IPS DF 6.9 (cell line): ENCODE measurements around the gene PALS1.
"Not testable (repeated sequence)": the region's sequence is repeated elsewhere in the genome, so short reads cannot be mapped to it uniquely, and the experiment has no call there.

Experiments
- DNase-seq: peaks from one replicate; pipeline ENCODE4 v3.0.0-alpha.2; 2013; ENCODE audit warnings: low read depth, low spot score
- H3K27ac ChIP-seq: one replicate; pipeline ENCODE4 v1.5.1; 2013; ENCODE audit warnings: low read length, control low read depth
- H3K27me3 ChIP-seq: 2 replicates; pipeline ENCODE4 v1.6.1; 2013; ENCODE audit warnings: mild to moderate bottlenecking, low read length; ENCODE audit not compliant: control insufficient read depth, insufficient read depth
- H3K36me3 ChIP-seq: 2 replicates; pipeline ENCODE4 v1.6.1; 2013; ENCODE audit warnings: low read length; ENCODE audit not compliant: control insufficient read depth, insufficient read depth
- H3K4me1 ChIP-seq: 2 replicates; pipeline ENCODE4 v1.6.1; 2013; ENCODE audit warnings: low read length; ENCODE audit not compliant: control insufficient read depth, insufficient read depth
- H3K4me3 ChIP-seq: 2 replicates; pipeline ENCODE4 v1.5.1; 2013; ENCODE audit warnings: mild to moderate bottlenecking, low read length
- H3K9me3 ChIP-seq: 2 replicates; pipeline ENCODE4 v1.6.1; 2013; ENCODE audit warnings: low read length, inconsistent platforms; ENCODE audit not compliant: control insufficient read depth, insufficient read depth
- WGBS: extraction: QIAGEN DNeasy Blood & Tissue Kit; methylation state at CpG from one replicate; pipeline ENCODE4 v1.1.7; 2013; ENCODE audit warnings: mixed read lengths, missing lambda C conversion rate; ENCODE audit not compliant: insufficient read length, insufficient coverage; 5-methylcytosine and 5-hydroxymethylcytosine counted together

PALS1 gene

GRCh38 chr14:67270933-67271332 is 29.7 kb downstream of the PALS1 start:
- Histone ChIP-seq H3K4me1 (peaks cover 2% of the 10 kb centered on the region), H3K27ac (no peak overlapping the region), H3K4me3 (no peak overlapping the region), H3K9me3 (no peaks in the 10 kb centered on the region), H3K27me3 (no peaks in the 10 kb centered on the region), H3K36me3 (no peaks in the 10 kb centered on the region)
- DNase-seq = no peak
- no CpG with 5 or more reads among the region's 3 CpGs for WGBS

- not testable (repeated sequence) for H3K36me3 ChIP-seq, H3K27ac ChIP-seq, H3K4me3 ChIP-seq, H3K27me3 ChIP-seq, H3K9me3 ChIP-seq, H3K4me1 ChIP-seq, DNase-seq
- no CpG with 5 or more reads among the region's 3 CpGs for WGBS
These were observed 32.0 kb downstream of the PALS1 start for GRCh38 chr14:67273281-67273680.

GRCh38 chr14:67276131-67276530 is 34.9 kb downstream of the PALS1 start:
- Histone ChIP-seq H3K36me3 (no peaks in the 10 kb centered on the region), H3K4me1 (no peaks in the 10 kb centered on the region; the same call in 1 of the 2 replicates), H3K27me3 (no peaks in the 10 kb centered on the region), H3K27ac (no peak overlapping the region), H3K9me3 (no peaks in the 10 kb centered on the region), H3K4me3 (no peak overlapping the region)
- DNase-seq = no peak

- H3K27ac ChIP-seq = no peak overlapping the region
- H3K27me3 ChIP-seq = no peaks in the 10 kb centered on the region
- no peak for DNase-seq
- no CpG with 5 or more reads among the region's 2 CpGs for WGBS
- no peaks in the 10 kb centered on the region; the same call in 1 of the 2 replicates for H3K4me1 ChIP-seq
- no peaks in the 10 kb centered on the region for H3K9me3 ChIP-seq
- H3K4me3 ChIP-seq = no peak overlapping the region
- no peaks in the 10 kb centered on the region for H3K36me3 ChIP-seq
These were observed 39.3 kb downstream of the PALS1 start for GRCh38 chr14:67280506-67280905.

GRCh38 chr14:67285876-67286452 is 44.7 kb downstream of the PALS1 start:
- Histone ChIP-seq H3K27ac (no peak overlapping the region), H3K4me3 (no peak overlapping the region), H3K9me3 (no peaks in the 10 kb centered on the region), H3K36me3 (no peaks in the 10 kb centered on the region), H3K4me1 (no peaks in the 10 kb centered on the region), H3K27me3 (no peaks in the 10 kb centered on the region)
- no peak for DNase-seq
- WGBS = no CpG with 5 or more reads among the region's 2 CpGs
